CD4-positive, alpha-beta T cell treated with Interferon alpha-2 for 1 hour (primary cell): Measurements from ENCODE around the gene SLC8A3.
"Not testable (repeated sequence)": the region's sequence is repeated elsewhere in the genome, so short reads cannot be mapped to it uniquely, and the experiment has no call there.

ENCODE experiments used
- DNase-seq, 2 donors: peaks; one replicate each; pipeline ENCODE4 v3.0.0-alpha.2; 2020 to 2022

The SLC8A3 gene

GRCh38 chr14:70188659-70189455, at the start of gene SLC8A3:
SLC8A3 (minus strand) TSS chr14:70188951; CDS start chr14:70168422, 20,529 bp downstream.
- no peak for DNase-seq

GRCh38 chr14:70237710-70238109, 49.0 kb upstream of the SLC8A3 start:
- no peak for DNase-seq

GRCh38 chr14:70234066-70234950, 45.6 kb upstream of the SLC8A3 start:
- DNase-seq: no peak

GRCh38 chr14:70231756-70232544, 43.2 kb upstream of the SLC8A3 start:
- DNase-seq: not testable (repeated sequence)

GRCh38 chr14:70229877-70230640, 41.3 kb upstream of the SLC8A3 start:
- not testable (repeated sequence) for DNase-seq

GRCh38 chr14:70213721-70214282, 25.1 kb upstream of the SLC8A3 start:
- DNase-seq: no peak

- no peak for DNase-seq
Measured at GRCh38 chr14:70212752-70213151, 24.0 kb upstream of the SLC8A3 start.

- no peak for DNase-seq
Measured at GRCh38 chr14:70208380-70208779, 19.6 kb upstream of the SLC8A3 start.

GRCh38 chr14:70203686-70204085, 14.9 kb upstream of the SLC8A3 start:
- DNase-seq: no peak

- DNase-seq: no peak
Measured at GRCh38 chr14:70201994-70202393, 13.2 kb upstream of the SLC8A3 start.

GRCh38 chr14:70193396-70193795, 4.6 kb upstream of the SLC8A3 start:
- no peak for DNase-seq

- no peak for DNase-seq
Measured at GRCh38 chr14:70192915-70193314, 4.2 kb upstream of the SLC8A3 start.

- no peak for DNase-seq
Measured at GRCh38 chr14:70190156-70190555, 1.4 kb upstream of the SLC8A3 start.

- DNase-seq: no peak
Measured at GRCh38 chr14:70189456-70190077, 816 bp upstream of the SLC8A3 start.

- DNase-seq: no peak
Measured at GRCh38 chr14:70188322-70188658, 461 bp downstream of the SLC8A3 start.

GRCh38 chr14:70186900-70187451, 1.8 kb downstream of the SLC8A3 start:
- no peak for DNase-seq

- DNase-seq: no peak
Measured at GRCh38 chr14:70183991-70184390, 4.8 kb downstream of the SLC8A3 start.

- no peak for DNase-seq
Measured at GRCh38 chr14:70181276-70181675, 7.5 kb downstream of the SLC8A3 start.

- DNase-seq: no peak
Measured at GRCh38 chr14:70180718-70181117, 8.0 kb downstream of the SLC8A3 start.

GRCh38 chr14:70177081-70177800, 11.5 kb downstream of the SLC8A3 start:
- no peak for DNase-seq

GRCh38 chr14:70173569-70173968, 15.2 kb downstream of the SLC8A3 start:
- DNase-seq: no peak
